DOHH2 (cell line): ENCODE measurements around the gene ADCY5.

Experiments used
- CTCF ChIP-seq: fragments of 200-600 bp; sonication (generic); IDR thresholded peaks from one replicate; pipeline ENCODE4 v1.5.1; 2014; ENCODE audit warnings: antibody characterized with exemption, mild to moderate bottlenecking, low read depth, low read length; ENCODE audit not compliant: poor library complexity, severe bottlenecking
- EZH2phosphoT487 ChIP-seq: fragments of 200-600 bp; sonication (generic); IDR thresholded peaks from 2 replicates; pipeline ENCODE4 v1.6.1; 2017; ENCODE audit warnings: borderline replicate concordance, mild to moderate bottlenecking, antibody characterized with exemption, low read length, moderate library complexity, mixed read lengths

- no peak for TF ChIP-seq CTCF
- TF ChIP-seq EZH2phosphoT487: no peak
These were observed 57.9 kb downstream of the ADCY5 start for GRCh38 chr3:123390865-123391600.
